HG02678 (cell line): ENCODE data around the gene PTPRT.

Experiments used
- ATAC-seq: cut with Tn5 transposase; IDR thresholded peaks from one replicate; pipeline ENCODE4 v1.9.1; 2021; ENCODE audit warnings: mild to moderate bottlenecking, moderate library complexity; ENCODE audit not compliant: unreplicated experiment

The PTPRT gene

GRCh38 chr20:43028470-43028869 lies 161.2 kb downstream of the PTPRT start:
- no peak for ATAC-seq

GRCh38 chr20:43023836-43024235 lies 165.9 kb downstream of the PTPRT start:
- ATAC-seq, result no peak

GRCh38 chr20:43022568-43022967 lies 167.1 kb downstream of the PTPRT start:
- no peak for ATAC-seq

GRCh38 chr20:43022081-43022480 lies 167.6 kb downstream of the PTPRT start:
- no peak for ATAC-seq

- no peak for ATAC-seq
Measured at GRCh38 chr20:43017241-43018030, 172.3 kb downstream of the PTPRT start.

- no peak for ATAC-seq
Measured at GRCh38 chr20:43016257-43016656, 173.4 kb downstream of the PTPRT start.

- no peak for ATAC-seq
Measured at GRCh38 chr20:43015566-43015965, 174.1 kb downstream of the PTPRT start.

- no peak for ATAC-seq
Measured at GRCh38 chr20:43014206-43014605, 175.5 kb downstream of the PTPRT start.

- ATAC-seq, result no peak
Measured at GRCh38 chr20:43011491-43011890, 178.2 kb downstream of the PTPRT start.

GRCh38 chr20:43009532-43009931 lies 180.2 kb downstream of the PTPRT start:
- ATAC-seq, result no peak

- ATAC-seq, result no peak
Measured at GRCh38 chr20:43007525-43007924, 182.2 kb downstream of the PTPRT start.

GRCh38 chr20:43006651-43007375 lies 182.9 kb downstream of the PTPRT start:
- no peak for ATAC-seq

GRCh38 chr20:43003318-43003944 lies 186.3 kb downstream of the PTPRT start:
- ATAC-seq, result no peak

- no peak for ATAC-seq
Measured at GRCh38 chr20:42996141-42996540, 193.6 kb downstream of the PTPRT start.

- no peak for ATAC-seq
Measured at GRCh38 chr20:42988319-42988718, 201.4 kb downstream of the PTPRT start.

GRCh38 chr20:42987376-42988114 lies 202.2 kb downstream of the PTPRT start:
- ATAC-seq, result no peak

GRCh38 chr20:42986143-42986773 lies 203.4 kb downstream of the PTPRT start:
- ATAC-seq, result no peak

- ATAC-seq, result no peak
Measured at GRCh38 chr20:42985628-42986027, 204.1 kb downstream of the PTPRT start.

- ATAC-seq, result no peak
Measured at GRCh38 chr20:42982218-42982617, 207.5 kb downstream of the PTPRT start.

GRCh38 chr20:42981253-42981652 lies 208.5 kb downstream of the PTPRT start:
- no peak for ATAC-seq

GRCh38 chr20:42979720-42980119 lies 210.0 kb downstream of the PTPRT start:
- no peak for ATAC-seq
